Ecto neural progenitor cell (in vitro differentiated cells): ENCODE results near the gene ROR2.
"Not testable (repeated sequence)": the region's sequence is repeated elsewhere in the genome, so short reads cannot be mapped to it uniquely, and the experiment has no call there.

Source experiments
- DNase-seq: peaks from one replicate; pipeline ENCODE4 v3.0.0-alpha.2; 2018; ENCODE audit warnings: low spot score

ROR2 gene

GRCh38 chr9:91517332-91517731 is 432.7 kb downstream of the ROR2 start:
- not testable (repeated sequence) for DNase-seq

GRCh38 chr9:91516777-91517176 is 433.3 kb downstream of the ROR2 start:
- DNase-seq: no peak

GRCh38 chr9:91516081-91516480 is 433.9 kb downstream of the ROR2 start:
- DNase-seq: no peak

GRCh38 chr9:91515074-91515687 is 434.8 kb downstream of the ROR2 start:
- DNase-seq: no peak
